OCI-LY1 (cell line): ENCODE results near the gene UVSSA.

ENCODE experiments used
- H2AFZ ChIP-seq: fragments of 200-600 bp; sonication (generic), shearing (Covaris generic); 2 replicates; pipeline ENCODE4 v1.6.0; 2014; ENCODE audit warnings: antibody characterized with exemption, mild to moderate bottlenecking, low read length
- H3F3A ChIP-seq: fragments of 200-600 bp; sonication (generic), shearing (Covaris generic); 2 replicates; pipeline ENCODE4 v1.6.0; 2014; ENCODE audit warnings: mild to moderate bottlenecking, antibody characterized with exemption, low read length, moderate library complexity; ENCODE audit not compliant: insufficient read depth
- H3K27ac ChIP-seq: fragments of 200-600 bp; sonication (generic); 2 replicates; pipeline ENCODE4 v1.5.1; 2014; ENCODE audit warnings: low read length, mixed run types, mild to moderate bottlenecking, low read depth; ENCODE audit not compliant: poor library complexity, severe bottlenecking
- H3K27me3 ChIP-seq: fragments of 200-600 bp; sonication (generic); 2 replicates; pipeline ENCODE4 v1.6.0; 2014; ENCODE audit warnings: antibody characterized with exemption, mild to moderate bottlenecking, low read length, moderate library complexity; ENCODE audit not compliant: insufficient read depth
- H3K36me3 ChIP-seq: fragments of 200-600 bp; sonication (generic); 2 replicates; pipeline ENCODE4 v1.6.1; 2014; ENCODE audit warnings: mild to moderate bottlenecking, antibody characterized with exemption, low read length, moderate library complexity, mixed read lengths; ENCODE audit not compliant: insufficient read depth
- H3K4me1 ChIP-seq: fragments of 200-600 bp; sonication (generic); 2 replicates; pipeline ENCODE4 v1.5.1; 2014; ENCODE audit warnings: mild to moderate bottlenecking, low read length, moderate library complexity; ENCODE audit not compliant: insufficient read depth, severe bottlenecking
- H3K4me2 ChIP-seq: fragments of 200-600 bp; sonication (generic), shearing (Covaris generic); 2 replicates; pipeline ENCODE4 v1.6.1; 2014; ENCODE audit warnings: low read length
- H3K4me3 ChIP-seq: fragments of 200-600 bp; sonication (generic); 2 replicates; pipeline ENCODE4 v1.5.1; 2014; ENCODE audit warnings: low read length, low read depth, mild to moderate bottlenecking, mixed read lengths; ENCODE audit not compliant: poor library complexity, severe bottlenecking
- H3K79me2 ChIP-seq: fragments of 200-600 bp; shearing (Covaris generic); 2 replicates; pipeline ENCODE4 v1.6.1; 2016; ENCODE audit warnings: mixed run types, low read length, mixed read lengths; ENCODE audit not compliant: insufficient read depth
- H3K9ac ChIP-seq: fragments of 200-600 bp; sonication (generic), shearing (Covaris generic); 2 replicates; pipeline ENCODE4 v1.6.1; 2014; ENCODE audit warnings: mild to moderate bottlenecking, low read length, mixed read lengths
- H3K9me2 ChIP-seq: fragments of 200-600 bp; sonication (generic), shearing (Covaris generic); 2 replicates; pipeline ENCODE4 v1.6.1; 2014; ENCODE audit warnings: low read depth, mild to moderate bottlenecking, low read length, mixed read lengths
- H3K9me3 ChIP-seq: fragments of 200-600 bp; shearing (Covaris generic); 2 replicates; pipeline ENCODE4 v1.6.1; 2014; ENCODE audit warnings: low read length, mixed read lengths
- H4K20me1 ChIP-seq: fragments of 200-600 bp; sonication (generic), shearing (Covaris generic); 2 replicates; pipeline ENCODE4 v1.6.0; 2016; ENCODE audit warnings: mild to moderate bottlenecking, low read length; ENCODE audit not compliant: insufficient read depth
- EZH2 ChIP-seq: fragments of 200-600 bp; sonication (generic), shearing (Covaris generic); IDR thresholded peaks from 2 replicates; pipeline ENCODE4 v1.8.0; 2017; ENCODE audit warnings: borderline replicate concordance, mixed run types, mild to moderate bottlenecking, antibody characterized with exemption, low read length, moderate library complexity, mixed read lengths
- TF ChIP-seq, protein P1 (sequence below): fragments of 200-600 bp; sonication (generic), shearing (Covaris generic); IDR thresholded peaks from 2 replicates; pipeline ENCODE4 v1.5.1; 2017; ENCODE audit warnings: mild to moderate bottlenecking, antibody characterized with exemption, low read length, moderate library complexity, mixed read lengths

Gene UVSSA

DNA sequence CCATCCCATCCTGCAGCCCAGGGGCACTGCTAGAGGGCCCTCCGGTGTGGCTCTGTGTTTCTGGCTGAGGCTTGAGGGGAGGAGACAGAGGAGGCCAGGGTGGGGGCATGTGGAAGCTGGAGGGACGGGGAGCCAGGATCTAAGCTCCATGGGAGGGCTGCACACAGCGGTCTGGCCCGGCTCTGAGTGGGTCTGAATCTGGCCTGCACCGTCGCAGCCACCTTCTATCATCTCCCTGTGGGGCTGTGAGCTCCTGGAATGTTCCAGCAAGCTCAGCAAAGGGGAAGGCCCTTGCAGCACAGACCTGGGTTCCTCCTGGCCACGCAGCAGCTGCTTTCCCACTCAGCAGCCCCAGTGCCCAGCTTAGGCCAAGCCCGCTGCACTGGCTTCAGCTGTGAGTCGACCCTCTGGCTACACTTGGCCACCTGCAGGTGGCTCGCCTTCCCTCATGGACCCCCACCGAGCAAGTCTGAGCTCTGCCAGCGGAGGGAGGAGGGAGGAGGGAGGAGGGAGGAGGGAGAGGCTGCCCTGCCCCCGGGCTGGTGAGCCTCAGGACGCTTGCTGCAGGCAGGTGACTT is 53.9 kb downstream of the UVSSA start:
- Histone ChIP-seq H3K9ac (no peak overlapping the region), H3K36me3 (no peaks in the 10 kb centered on the region), H2AFZ (no peak overlapping the region), H3K4me2 (no peak overlapping the region), H3F3A (no peaks in the 10 kb centered on the region), H3K4me3 (no peak overlapping the region), H3K4me1 (no peaks in the 10 kb centered on the region), H3K9me2 (no peaks in the 10 kb centered on the region), H3K9me3 (no peaks in the 10 kb centered on the region), H4K20me1 (no peaks in the 10 kb centered on the region), H3K79me2 (no peaks in the 10 kb centered on the region), H3K27me3 (no peaks in the 10 kb centered on the region), H3K27ac (no peak overlapping the region)
- no peak for TF ChIP-seq EZH2
- TF ChIP-seq, protein P1, sequence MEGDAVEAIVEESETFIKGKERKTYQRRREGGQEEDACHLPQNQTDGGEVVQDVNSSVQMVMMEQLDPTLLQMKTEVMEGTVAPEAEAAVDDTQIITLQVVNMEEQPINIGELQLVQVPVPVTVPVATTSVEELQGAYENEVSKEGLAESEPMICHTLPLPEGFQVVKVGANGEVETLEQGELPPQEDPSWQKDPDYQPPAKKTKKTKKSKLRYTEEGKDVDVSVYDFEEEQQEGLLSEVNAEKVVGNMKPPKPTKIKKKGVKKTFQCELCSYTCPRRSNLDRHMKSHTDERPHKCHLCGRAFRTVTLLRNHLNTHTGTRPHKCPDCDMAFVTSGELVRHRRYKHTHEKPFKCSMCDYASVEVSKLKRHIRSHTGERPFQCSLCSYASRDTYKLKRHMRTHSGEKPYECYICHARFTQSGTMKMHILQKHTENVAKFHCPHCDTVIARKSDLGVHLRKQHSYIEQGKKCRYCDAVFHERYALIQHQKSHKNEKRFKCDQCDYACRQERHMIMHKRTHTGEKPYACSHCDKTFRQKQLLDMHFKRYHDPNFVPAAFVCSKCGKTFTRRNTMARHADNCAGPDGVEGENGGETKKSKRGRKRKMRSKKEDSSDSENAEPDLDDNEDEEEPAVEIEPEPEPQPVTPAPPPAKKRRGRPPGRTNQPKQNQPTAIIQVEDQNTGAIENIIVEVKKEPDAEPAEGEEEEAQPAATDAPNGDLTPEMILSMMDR, result no peak

DNA sequence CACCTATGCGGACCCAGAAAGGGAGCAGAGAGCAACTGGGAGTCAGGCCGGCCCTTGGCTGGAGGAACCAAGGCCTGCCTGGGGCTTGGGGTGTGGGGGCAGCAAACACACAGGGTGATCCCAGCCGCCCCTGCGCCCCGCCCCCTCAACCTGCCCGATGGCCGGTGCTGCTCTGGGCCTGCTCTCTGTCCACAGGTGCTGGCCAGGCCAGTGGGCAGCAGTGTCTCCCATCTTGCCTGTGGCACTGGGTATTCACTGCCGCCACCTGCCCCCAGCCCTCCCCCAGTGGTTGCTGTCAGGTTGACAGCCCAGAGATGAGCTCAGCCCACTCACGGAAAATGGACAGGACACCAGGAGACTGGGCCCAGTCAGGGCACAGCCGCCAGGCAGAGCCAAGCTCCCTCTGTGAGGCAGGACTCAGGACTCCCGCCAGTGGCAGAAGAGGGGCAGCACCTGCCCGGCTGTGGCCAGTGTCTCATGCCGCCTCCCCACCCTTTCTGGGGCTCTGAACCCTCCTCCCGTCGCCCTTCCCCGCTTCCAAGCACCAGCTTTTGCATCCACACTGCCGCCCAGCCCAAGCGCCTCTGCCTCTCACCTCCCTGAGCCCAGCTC is 54.5 kb downstream of the UVSSA start:
- Histone ChIP-seq H3K4me2 (no peak overlapping the region), H3K27ac (no peak overlapping the region), H3K27me3 (no peaks in the 10 kb centered on the region), H3K4me3 (no peak overlapping the region), H3K79me2 (no peaks in the 10 kb centered on the region), H3K4me1 (no peaks in the 10 kb centered on the region), H3F3A (no peaks in the 10 kb centered on the region), H3K9me3 (no peaks in the 10 kb centered on the region), H2AFZ (no peak overlapping the region), H3K9me2 (no peaks in the 10 kb centered on the region), H4K20me1 (no peaks in the 10 kb centered on the region), H3K36me3 (no peaks in the 10 kb centered on the region), H3K9ac (no peak overlapping the region)
- TF ChIP-seq EZH2, result no peak
- TF ChIP-seq, protein P1, result no peak

DNA sequence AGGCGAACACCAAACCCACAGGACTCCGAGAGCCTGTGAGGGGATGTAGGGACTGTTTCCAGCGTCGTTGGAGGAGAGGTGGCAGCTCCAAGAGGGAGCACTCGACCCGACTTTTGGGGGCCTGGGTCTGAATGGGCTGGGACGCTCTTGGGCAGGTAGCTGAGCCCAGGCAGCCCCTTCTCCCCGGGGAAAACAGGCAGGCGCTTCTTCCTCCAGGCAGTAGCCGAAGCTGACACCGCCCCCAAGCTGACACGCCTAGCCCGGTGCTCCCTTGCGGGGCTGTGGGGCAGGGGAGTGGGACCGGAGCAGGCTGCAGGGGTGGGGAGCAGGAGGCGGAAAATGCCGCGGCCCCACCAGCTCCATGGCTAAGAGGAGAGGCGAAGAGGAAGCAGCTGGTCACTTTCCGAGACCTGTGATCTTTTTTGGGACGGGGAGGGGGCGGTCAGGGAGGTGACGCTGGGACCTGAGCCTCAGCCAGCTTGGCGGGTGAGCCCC is 55.1 kb downstream of the UVSSA start:
- H3K4me2 ChIP-seq, result no peak overlapping the region
- no peak overlapping the region for H3K27ac ChIP-seq
- H3K79me2 ChIP-seq, result no peaks in the 10 kb centered on the region
- H3K4me3 ChIP-seq, result no peak overlapping the region
- TF ChIP-seq, protein P1, result no peak
- TF ChIP-seq EZH2, result no peak
- no peak overlapping the region for H2AFZ ChIP-seq
- H3K9me2 ChIP-seq, result no peaks in the 10 kb centered on the region
- no peaks in the 10 kb centered on the region for H3F3A ChIP-seq
- H4K20me1 ChIP-seq, result no peaks in the 10 kb centered on the region
- H3K9ac ChIP-seq, result no peak overlapping the region
- H3K27me3 ChIP-seq, result no peaks in the 10 kb centered on the region
- H3K4me1 ChIP-seq, result no peaks in the 10 kb centered on the region
- no peaks in the 10 kb centered on the region for H3K9me3 ChIP-seq
- no peaks in the 10 kb centered on the region for H3K36me3 ChIP-seq
